ENCODE results near the gene CLDN14. TPM values are rescaled to one million over a fixed set of nuclear protein-coding genes. Genes with fewer than 3 reads are reported as not detected.

Gene CLDN14
- total RNA-seq, 1 donor from 2014 or later = not detected

GRCh38 chr21:36454093-36454531, 25.8 kb downstream of the CLDN14 start:
- no peaks in the 10 kb centered on the region for H3K27me3 Mint-ChIP-seq (ENCODE audit: unreplicated experiment)
- no peak overlapping the region for H3K27ac Mint-ChIP-seq (ENCODE audit: unreplicated experiment)
- no peaks in the 10 kb centered on the region for H3K4me1 Mint-ChIP-seq (ENCODE audit: low read depth, unreplicated experiment)
- DNase-seq = no peak
- no peak for TF ChIP-seq CTCF (IDR thresholded peaks at IDR 0.05; ENCODE audit: partially characterized antibody, unreplicated experiment)
- no peaks in the 10 kb centered on the region for H3K36me3 Mint-ChIP-seq (ENCODE audit: unreplicated experiment)
- H3K4me3 Mint-ChIP-seq (ENCODE audit: unreplicated experiment) = no peak overlapping the region
- H3K9me3 Mint-ChIP-seq (ENCODE audit: unreplicated experiment) = peaks cover 2% of the 10 kb centered on the region

- H3K4me3 Mint-ChIP-seq (ENCODE audit: unreplicated experiment) = no peak overlapping the region
- DNase-seq = no peak
- no peak for TF ChIP-seq CTCF (IDR thresholded peaks at IDR 0.05; ENCODE audit: partially characterized antibody, unreplicated experiment)
- peaks cover 2% of the 10 kb centered on the region for H3K27me3 Mint-ChIP-seq (ENCODE audit: unreplicated experiment)
- H3K9me3 Mint-ChIP-seq (ENCODE audit: unreplicated experiment) = peaks cover 2% of the 10 kb centered on the region
- no peak overlapping the region for H3K27ac Mint-ChIP-seq (ENCODE audit: unreplicated experiment)
- H3K36me3 Mint-ChIP-seq (ENCODE audit: unreplicated experiment) = no peaks in the 10 kb centered on the region
- H3K4me1 Mint-ChIP-seq (ENCODE audit: low read depth, unreplicated experiment) = no peaks in the 10 kb centered on the region
Measured at GRCh38 chr21:36452281-36452825, 27.6 kb downstream of the CLDN14 start.

- no peaks in the 10 kb centered on the region for H3K36me3 Mint-ChIP-seq (ENCODE audit: unreplicated experiment)
- no peak for TF ChIP-seq CTCF (IDR thresholded peaks at IDR 0.05; ENCODE audit: partially characterized antibody, unreplicated experiment)
- H3K27me3 Mint-ChIP-seq (ENCODE audit: unreplicated experiment) = peaks cover 4% of the 10 kb centered on the region
- DNase-seq = no peak
- H3K4me3 Mint-ChIP-seq (ENCODE audit: unreplicated experiment) = no peak overlapping the region
- no peaks in the 10 kb centered on the region for H3K4me1 Mint-ChIP-seq (ENCODE audit: low read depth, unreplicated experiment)
- H3K27ac Mint-ChIP-seq (ENCODE audit: unreplicated experiment) = no peak overlapping the region
- peaks cover 3% of the 10 kb centered on the region for H3K9me3 Mint-ChIP-seq (ENCODE audit: unreplicated experiment)
Measured at GRCh38 chr21:36451506-36451905, 28.4 kb downstream of the CLDN14 start.

GRCh38 chr21:36450511-36450910, 29.4 kb downstream of the CLDN14 start:
- H3K4me1 Mint-ChIP-seq (ENCODE audit: low read depth, unreplicated experiment) = no peaks in the 10 kb centered on the region
- peaks cover 4% of the 10 kb centered on the region for H3K27me3 Mint-ChIP-seq (ENCODE audit: unreplicated experiment)
- H3K4me3 Mint-ChIP-seq (ENCODE audit: unreplicated experiment) = no peak overlapping the region
- DNase-seq = no peak
- TF ChIP-seq CTCF (IDR thresholded peaks at IDR 0.05; ENCODE audit: partially characterized antibody, unreplicated experiment) = no peak
- H3K27ac Mint-ChIP-seq (ENCODE audit: unreplicated experiment) = no peak overlapping the region
- H3K9me3 Mint-ChIP-seq (ENCODE audit: unreplicated experiment) = peaks cover 4% of the 10 kb centered on the region
- H3K36me3 Mint-ChIP-seq (ENCODE audit: unreplicated experiment) = no peaks in the 10 kb centered on the region

GRCh38 chr21:36446301-36446700, 33.6 kb downstream of the CLDN14 start:
- H3K4me1 Mint-ChIP-seq (ENCODE audit: low read depth, unreplicated experiment) = no peaks in the 10 kb centered on the region
- no peak overlapping the region for H3K27ac Mint-ChIP-seq (ENCODE audit: unreplicated experiment)
- peaks cover 4% of the 10 kb centered on the region for H3K27me3 Mint-ChIP-seq (ENCODE audit: unreplicated experiment)
- H3K4me3 Mint-ChIP-seq (ENCODE audit: unreplicated experiment) = no peak overlapping the region
- H3K36me3 Mint-ChIP-seq (ENCODE audit: unreplicated experiment) = no peaks in the 10 kb centered on the region
- peaks cover 3% of the 10 kb centered on the region for H3K9me3 Mint-ChIP-seq (ENCODE audit: unreplicated experiment)
- DNase-seq = no peak
- TF ChIP-seq CTCF (IDR thresholded peaks at IDR 0.05; ENCODE audit: partially characterized antibody, unreplicated experiment) = no peak
